Activated CD4-positive, alpha-beta T cell treated with anti-CD3 and anti-CD28 coated beads, Interleukin-2, Interleukin-6, amounts not matched to agents 100 ng/mL and 50 ng/mL, durations not matched to agents 16 hours and 8 hours (primary cell): ENCODE measurements around the gene FOXP3.

ENCODE experiments used
- DNase-seq: peaks from one replicate; pipeline ENCODE4 v3.0.0-alpha.2; 2020

The FOXP3 gene

DNA sequence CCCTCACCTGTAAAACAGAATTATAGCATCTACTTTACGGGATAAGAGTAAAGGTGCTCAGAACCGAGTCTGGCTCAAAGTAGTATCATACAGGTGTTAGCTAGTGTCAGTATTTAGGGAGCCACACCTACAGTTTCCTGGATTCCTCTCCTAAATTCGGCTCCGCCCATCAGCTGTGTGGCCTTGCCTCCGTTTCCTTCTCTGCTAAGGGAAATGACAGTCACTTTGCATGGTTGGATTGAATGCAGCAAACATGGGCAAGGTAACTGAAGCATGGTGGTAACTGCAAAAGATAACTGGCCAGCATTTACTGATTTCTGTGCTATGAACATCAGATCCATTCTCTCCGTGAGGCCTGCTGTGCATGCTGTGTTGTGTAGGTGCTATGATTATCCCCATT, 7.9 kb upstream of the FOXP3 start:
- peak; percentile 44 for DNase-seq

- no peak for DNase-seq
Observed at GRCh38 chrX:49271341-49271740, 6.8 kb upstream of the FOXP3 start.

DNA sequence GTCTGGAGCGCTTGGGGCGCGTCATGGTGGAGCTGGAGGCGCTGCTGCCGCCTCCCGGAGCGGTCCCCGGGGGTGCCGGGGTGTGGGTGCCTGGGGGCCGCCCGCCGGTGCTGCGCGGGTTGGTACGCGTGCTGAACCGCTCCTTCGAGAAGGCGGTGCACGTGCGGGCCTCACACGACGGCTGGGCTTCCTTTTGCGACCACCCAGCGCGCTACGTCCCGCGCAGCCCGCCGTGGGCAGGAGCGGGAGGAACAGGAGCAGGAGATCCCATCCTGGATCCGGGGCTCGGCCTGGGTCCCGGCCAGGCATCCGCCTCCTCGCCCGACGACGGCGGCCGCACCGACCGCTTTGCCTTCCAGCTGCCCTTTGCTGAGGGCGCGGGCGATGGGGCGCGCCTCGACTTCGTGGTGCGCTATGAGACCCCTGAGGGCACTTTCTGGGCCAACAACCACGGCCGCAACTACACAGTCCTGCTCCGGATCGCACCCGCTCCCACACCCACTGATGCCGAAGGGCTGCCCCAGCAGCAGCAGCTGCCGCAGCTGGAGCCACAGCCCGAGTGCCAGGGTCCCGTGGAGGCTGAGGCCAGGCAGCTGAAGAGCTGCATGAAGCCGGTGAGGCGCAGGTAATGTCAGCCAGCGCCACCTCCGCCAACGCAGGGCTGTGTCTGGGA, 5.9 kb upstream of the FOXP3 start:
- no peak for DNase-seq

DNA sequence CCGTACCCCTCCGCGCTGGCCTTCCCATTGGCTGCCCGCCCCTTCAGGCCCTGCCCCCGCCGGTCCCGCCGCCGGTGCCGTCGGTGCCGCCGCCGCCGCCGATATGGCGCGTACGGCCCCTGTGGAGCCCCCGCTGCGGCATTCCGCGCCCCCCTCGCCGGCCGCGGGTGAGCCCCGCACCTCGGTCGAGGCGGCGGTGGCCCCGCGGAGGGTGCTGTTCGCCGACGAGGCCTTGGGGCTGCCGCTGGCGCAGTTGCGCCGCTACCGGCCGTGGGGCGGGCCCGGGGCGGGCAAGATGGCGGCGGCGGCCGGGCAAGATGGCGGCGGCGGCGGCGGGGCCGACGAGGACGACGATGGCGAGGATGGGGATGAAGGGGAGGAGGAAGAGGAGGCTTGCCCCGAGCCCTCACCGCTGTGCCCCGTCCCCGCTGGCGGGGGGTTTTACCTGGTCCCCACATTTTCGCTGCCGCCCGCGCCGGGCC, 5.3 kb upstream of the FOXP3 start, which contains the start of gene PPP1R3F:
PPP1R3F (plus strand) TSS at position 27 of the 482 bp plus-strand sequence; CDS start at position 104, 77 bp downstream.
- no peak for DNase-seq

GRCh38 chrX:49269010-49269766, 4.7 kb upstream of the FOXP3 start:
- DNase-seq = peak; percentile 96

DNA sequence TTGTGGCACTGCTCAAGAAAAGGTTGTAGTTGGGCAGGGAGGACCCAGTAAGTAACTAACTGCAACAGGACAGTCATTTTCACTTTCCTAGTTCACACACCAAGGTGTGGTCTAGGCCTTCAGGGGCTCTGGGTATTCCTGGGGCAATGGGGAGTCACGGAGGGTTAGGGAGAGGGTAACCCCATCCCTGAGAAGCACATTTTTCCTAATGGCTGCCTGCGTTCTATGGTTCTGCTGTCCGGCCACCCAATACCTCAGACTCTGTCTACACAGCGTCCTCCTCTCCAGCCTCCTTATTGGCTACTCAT, 4.1 kb upstream of the FOXP3 start:
- DNase-seq = no peak

DNA sequence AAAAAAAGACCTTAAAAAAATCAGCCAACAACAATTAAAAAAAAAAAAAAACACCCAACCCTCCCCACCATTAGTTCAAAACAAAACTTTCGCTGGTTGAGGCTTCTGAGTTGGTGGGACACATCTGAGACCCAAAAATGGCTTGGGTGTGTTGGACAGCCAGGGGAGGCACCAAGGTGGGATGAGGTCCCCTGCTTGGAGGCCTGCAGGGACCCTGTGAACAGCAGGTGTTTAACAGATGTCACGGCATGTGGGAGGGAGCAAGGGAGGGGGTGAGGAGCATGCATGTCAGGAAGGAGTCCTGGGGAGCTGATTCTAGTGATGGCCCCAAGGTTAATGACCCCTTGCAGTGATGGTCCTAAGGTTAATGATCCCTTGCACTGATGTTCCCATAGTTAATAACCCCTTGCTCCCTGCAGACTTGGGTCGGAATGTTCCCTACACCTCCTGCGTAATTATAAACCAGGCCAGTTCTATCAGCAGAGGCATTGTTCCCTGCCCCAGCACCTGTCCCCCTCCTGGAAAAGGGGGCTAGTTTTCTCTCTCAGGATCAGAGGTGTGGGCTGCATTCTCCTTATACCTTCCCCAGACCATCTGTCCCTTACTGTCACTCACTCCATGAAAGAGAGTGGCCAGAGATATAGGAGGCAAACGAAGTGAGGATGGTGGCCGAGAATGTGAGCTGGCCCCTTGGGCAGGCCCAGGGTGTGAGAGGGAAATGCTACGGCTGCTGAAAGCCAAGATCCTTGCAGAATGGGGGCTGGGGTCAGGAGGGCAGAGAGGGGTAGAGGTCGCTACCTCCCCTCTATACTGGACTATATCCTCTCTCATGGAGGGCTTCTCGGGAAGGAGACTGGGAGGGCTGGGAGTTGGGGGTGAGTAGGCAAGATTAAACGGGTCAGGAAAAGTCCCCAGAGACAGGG, 2.3 kb upstream of the FOXP3 start:
- DNase-seq = no peak

DNA sequence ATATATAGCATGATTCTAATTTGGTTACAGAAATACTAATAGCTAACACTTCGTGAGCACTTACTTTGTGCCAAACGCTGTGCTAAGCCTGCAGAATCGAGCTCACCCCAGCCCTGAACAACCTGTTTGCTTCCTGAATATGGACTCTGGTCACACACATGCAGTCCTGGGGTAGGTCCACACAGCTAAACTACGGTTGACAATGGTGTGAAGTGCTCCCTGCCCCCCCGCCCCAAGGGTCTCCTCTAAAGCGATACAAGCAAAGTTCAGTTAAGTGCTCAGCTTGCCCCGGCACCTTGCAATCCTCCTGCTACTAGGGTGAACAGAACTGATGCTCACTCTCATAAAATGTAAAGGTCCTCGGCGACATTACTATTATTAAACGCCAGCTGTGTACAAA, 879 bp downstream of the FOXP3 start:
- DNase-seq = no peak

DNA sequence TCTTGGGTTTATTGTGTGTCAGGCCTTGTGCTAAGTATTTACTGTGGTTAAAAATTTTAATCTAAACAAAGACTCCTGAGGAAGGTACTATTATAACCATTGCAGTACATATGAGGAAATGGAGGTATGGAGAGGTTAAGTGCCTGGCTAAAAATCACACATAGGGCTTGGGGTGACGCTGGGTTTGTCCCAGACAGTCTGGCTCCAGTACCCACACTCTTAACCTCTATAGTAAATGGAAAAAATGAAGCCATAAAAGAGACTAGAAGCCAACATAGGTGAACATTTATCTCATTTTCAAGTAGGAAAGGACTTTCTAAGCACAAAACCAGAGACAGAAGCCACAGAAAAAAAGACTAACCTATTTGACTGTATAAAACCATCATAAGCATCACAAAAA, 1.9 kb downstream of the FOXP3 start:
- no peak for DNase-seq

DNA sequence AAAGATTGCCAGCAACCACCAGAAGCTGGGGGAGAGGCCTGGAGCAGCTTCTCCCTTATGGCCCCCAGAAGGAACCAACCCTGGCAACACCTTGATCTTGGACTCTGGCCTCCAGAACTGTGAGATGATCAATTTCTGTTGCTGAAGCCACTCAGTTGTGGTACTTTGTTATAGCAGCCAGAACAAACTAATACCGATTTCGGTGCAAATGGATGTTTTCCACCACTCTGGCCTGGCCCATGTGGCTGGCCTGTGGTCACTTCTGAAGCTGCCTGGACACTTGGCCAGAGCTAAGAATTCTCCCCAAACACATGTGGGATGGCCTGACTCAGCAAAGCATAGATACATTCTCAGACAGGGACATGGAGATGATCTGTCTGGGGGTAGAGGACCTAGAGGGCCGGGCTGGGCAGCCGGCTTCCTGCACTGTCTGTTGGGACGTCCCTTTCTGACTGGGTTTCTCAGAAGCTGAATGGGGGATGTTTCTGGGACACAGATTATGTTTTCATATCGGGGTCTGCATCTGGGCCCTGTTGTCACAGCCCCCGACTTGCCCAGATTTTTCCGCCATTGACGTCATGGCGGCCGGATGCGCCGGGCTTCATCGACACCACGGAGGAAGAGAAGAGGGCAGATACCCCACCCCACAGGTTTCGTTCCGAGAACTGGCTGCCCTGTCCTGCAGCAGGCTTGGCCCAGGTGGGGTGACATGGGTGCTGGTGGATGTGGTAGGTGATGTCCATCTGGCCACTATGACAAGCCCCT, 4.1 kb downstream of the FOXP3 start:
- DNase-seq = no peak

GRCh38 chrX:49258749-49259124, 5.8 kb downstream of the FOXP3 start:
- no peak for DNase-seq

GRCh38 chrX:49257846-49258748, 6.4 kb downstream of the FOXP3 start:
- DNase-seq = no peak

GRCh38 chrX:49257074-49257790, 7.3 kb downstream of the FOXP3 start:
- DNase-seq = no peak

DNA sequence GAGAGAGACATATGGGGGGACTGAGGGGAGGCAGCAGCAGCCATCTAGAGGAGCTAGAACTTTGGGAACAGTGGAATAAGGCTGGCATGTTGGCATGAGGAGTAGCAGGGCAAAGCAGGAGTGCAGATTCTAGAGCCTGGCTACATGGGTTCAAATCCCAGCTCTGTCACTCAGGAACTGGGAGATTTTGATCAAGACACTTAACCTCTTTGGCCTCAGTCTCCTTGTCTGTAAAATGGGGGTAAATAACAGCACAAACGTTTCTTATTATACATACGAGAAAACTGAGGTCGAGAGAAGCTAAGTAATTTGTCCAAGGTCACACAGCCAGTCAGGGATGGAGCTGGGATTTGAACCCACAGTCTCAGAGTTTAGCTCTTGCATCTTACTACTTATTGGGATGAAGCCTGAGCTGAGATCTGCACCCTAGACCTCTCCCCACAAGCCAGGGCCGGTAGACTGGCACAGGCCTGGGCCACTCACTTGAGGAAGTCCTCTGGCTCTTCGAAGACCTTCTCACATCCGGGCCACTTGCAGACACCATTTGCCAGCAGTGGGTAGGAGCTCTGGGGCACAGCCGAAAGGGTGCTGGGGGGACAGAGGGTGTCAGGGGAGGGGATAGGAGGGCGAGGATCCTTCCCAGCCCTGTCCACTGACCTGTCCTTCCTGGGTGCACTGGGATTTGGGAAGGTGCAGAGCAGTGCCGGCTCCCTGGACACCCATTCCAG, 8.1 kb downstream of the FOXP3 start:
- no peak for DNase-seq

DNA sequence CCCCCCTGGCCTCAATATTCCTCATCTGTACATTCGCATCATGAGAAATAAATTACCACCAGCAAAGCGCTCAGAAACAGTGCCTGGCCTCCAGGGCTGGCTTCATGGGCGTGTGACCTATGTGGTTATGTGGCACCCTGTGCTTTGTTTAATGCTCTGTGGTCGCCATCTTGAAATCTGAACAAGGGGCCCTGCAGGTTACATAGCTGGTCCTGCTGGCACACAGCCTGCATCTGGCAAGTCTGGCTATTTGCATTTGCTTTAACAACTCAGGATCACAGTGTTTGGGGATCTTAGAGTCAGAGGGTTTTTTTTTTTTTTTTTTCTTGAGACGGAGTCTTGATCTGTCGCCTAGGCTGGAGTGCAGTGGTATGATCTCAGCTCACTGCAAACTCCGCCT, 9.9 kb downstream of the FOXP3 start:
- no peak for DNase-seq

- DNase-seq = no peak
Observed at GRCh38 chrX:49251325-49251724, 13.2 kb downstream of the FOXP3 start.

DNA sequence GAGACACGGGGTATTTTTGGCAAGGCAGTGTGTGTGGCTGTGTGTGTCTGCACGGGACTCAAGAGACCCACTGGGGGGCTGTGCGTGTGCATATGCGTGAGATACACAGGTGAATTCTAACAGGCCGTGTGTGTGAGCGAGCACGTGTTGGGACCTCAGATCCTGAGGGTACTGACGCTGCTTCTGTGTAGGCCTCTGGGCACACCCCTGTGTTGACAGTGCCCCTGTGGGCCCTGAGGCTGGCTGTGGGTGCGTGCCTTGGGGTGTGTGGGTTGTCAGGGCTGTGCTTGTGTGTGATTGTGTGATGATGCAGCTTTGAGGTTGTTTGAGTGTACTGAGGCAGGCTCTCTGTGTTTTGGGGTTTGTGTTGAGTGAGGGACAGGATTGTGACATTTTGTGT, 13.9 kb downstream of the FOXP3 start:
- no peak for DNase-seq

- no peak for DNase-seq
Observed at GRCh38 chrX:49250066-49250465, 14.4 kb downstream of the FOXP3 start.

DNA sequence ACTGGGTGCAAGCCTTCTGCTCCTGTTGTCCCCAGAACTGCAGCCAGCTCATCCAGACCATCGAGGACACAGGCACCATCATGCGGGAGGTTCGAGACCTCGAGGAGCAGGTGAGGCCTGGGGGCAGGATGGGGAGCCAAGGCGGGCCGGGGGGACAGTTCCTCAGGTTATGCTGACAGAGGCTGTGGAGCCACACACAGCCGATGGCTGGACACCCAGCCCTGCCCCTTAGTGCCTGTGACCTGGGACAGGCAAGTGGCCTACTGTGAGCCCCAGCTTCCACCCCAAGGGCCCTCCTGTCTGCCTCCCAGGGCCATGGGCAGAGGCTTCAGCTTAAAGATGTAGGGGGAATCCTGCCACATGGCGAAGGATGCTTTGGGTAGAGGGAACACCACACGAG, 14.9 kb downstream of the FOXP3 start:
- DNase-seq = no peak

DNA sequence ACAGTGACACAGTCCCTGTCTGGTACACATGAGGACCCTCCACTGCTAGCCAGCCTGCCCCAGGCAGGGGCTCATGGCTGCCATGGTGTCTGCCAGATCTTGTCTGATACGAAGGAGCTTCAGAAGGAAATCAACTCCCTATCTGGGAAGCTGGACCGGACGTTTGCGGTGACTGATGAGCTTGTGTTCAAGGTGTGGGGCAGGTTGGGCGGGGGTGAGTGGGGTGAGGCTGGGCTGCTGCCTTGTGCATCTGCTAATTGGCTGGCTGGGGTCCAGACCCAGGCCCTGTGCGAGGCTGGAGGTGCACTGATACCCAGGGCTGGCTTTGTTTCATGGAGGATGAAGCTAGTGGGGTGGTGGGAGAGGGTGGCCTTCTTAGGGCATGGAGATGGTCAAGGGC, 15.4 kb downstream of the FOXP3 start:
- no peak for DNase-seq
